H1 (cell line): ENCODE data around the gene TMC6. TPM values are rescaled to one million over a fixed set of nuclear protein-coding genes. Genes with fewer than 3 reads are reported as not detected.

Source experiments
- ATF2 ChIP-seq: IDR thresholded peaks from 2 replicates; pipeline ENCODE4 v1.6.1; 2012; ENCODE audit warnings: low read length, inconsistent platforms
- GABPA ChIP-seq: IDR thresholded peaks from 2 replicates; pipeline ENCODE4 v1.6.1; 2011; ENCODE audit warnings: mild to moderate bottlenecking, low read length, moderate library complexity, borderline replicate concordance; ENCODE audit not compliant: insufficient read depth
- KDM4A ChIP-seq: IDR thresholded peaks from one replicate; pipeline ENCODE4 v1.7.1; 2012; ENCODE audit warnings: low read depth, mild to moderate bottlenecking, moderate library complexity, low read length, inconsistent platforms; ENCODE audit not compliant: severe bottlenecking
- polyA plus RNA-seq, 7 experiments: library from polyadenylated mRNA; depleted of rRNA in 3 of 7; stranded (reverse) in 5 of 7; unstranded in 2 of 7; fragments of >200 nt in 5 of 7; fragments of 200-250 nt in 2 of 7; gene quantifications; 1 replicate in 5 of 7; 2 replicates in 1 of 7; 4 replicates in 1 of 7; pipeline versions ENCODE4 v1.2.1 to v1.2.3, GENCODE V29; 2011 to 2013; ENCODE audit warnings: missing spikeins in 2 of 7, mixed read lengths in 2 of 7
- total RNA-seq: library from RNA; stranded (reverse); fragmentation: NEBNext Ultra II Directional; extraction: Animal tissue kit (Norgen Biotek cat#: 25700); gene quantifications from 2 replicates; pipeline ENCODE4 v1.2.1, GENCODE V29; 2021

The TMC6 gene
- total and polyA plus RNA-seq, 2 of the 8 experiments (the other 6 are each of a cell fraction or from before 2014, with no cell fraction given): 39.4 to 77.6 TPM

- no peak for TF ChIP-seq ATF2
- no peak for TF ChIP-seq GABPA
- TF ChIP-seq KDM4A: no peak
These were observed 2.0 kb upstream of the TMC6 start, which contains the start of gene TMC8 (continued) for GRCh38 chr17:78130437-78131101.
